OCI-LY3 (cell line): ENCODE data around the gene FNDC5.

Experiments used
- H2AFZ ChIP-seq: fragments of 200-600, 300-600 bp; shearing (Covaris generic); 2 replicates; pipeline ENCODE4 v1.6.0; 2014; ENCODE audit warnings: antibody characterized with exemption, low read depth, low read length
- H3K27ac ChIP-seq: fragments of 200-600, 300-600 bp; sonication (generic); 2 replicates; pipeline ENCODE4 v1.5.1; 2014; ENCODE audit warnings: mild to moderate bottlenecking, low read length, moderate library complexity, mixed read lengths
- H3K27me3 ChIP-seq: fragments of 200-600, 300-600 bp; sonication (generic); 2 replicates; pipeline ENCODE4 v1.6.1; 2014; ENCODE audit warnings: low read depth, low read length, mixed read lengths
- H3K36me3 ChIP-seq: fragments of 200-600, 300-600 bp; sonication (generic); replicated peaks from 2 replicates; pipeline ENCODE3; 2014; ENCODE audit warnings: low read depth, low read length, mixed read lengths
- H3K4me1 ChIP-seq: fragments of 300-600, 200-600 bp; sonication (generic); 2 replicates; pipeline ENCODE4 v1.6.1; 2014; ENCODE audit warnings: low read length, mixed read lengths
- H3K4me2 ChIP-seq: fragments of 200-600, 300-600 bp; sonication (generic); 2 replicates; pipeline ENCODE4 v1.6.1; 2014; ENCODE audit warnings: low read length, mixed read lengths
- H3K4me3 ChIP-seq: fragments of 300-600, 200-600 bp; sonication (generic); 2 replicates; pipeline ENCODE4 v1.5.1; 2014; ENCODE audit warnings: antibody characterized with exemption, mild to moderate bottlenecking, low read length, moderate library complexity
- H3K79me2 ChIP-seq: fragments of 300-600, 200-600 bp; shearing (Covaris generic); 2 replicates; pipeline ENCODE4 v1.6.1; 2014; ENCODE audit warnings: mild to moderate bottlenecking, low read length, mixed read lengths
- H3K9ac ChIP-seq: fragments of 300-600, 200-600 bp; shearing (Covaris generic); 2 replicates; pipeline ENCODE4 v1.6.0; 2014; ENCODE audit warnings: mild to moderate bottlenecking, low read length, moderate library complexity
- H3K9me3 ChIP-seq: fragments of 200-600, 300-600 bp; shearing (Covaris generic); 2 replicates; pipeline ENCODE4 v1.6.1; 2014; ENCODE audit warnings: low read length, mixed read lengths; ENCODE audit not compliant: insufficient read depth
- H4K20me1 ChIP-seq: fragments of 200-600, 300-600 bp; sonication (generic); 2 replicates; pipeline ENCODE4 v1.6.1; 2016; ENCODE audit warnings: low read length, mixed read lengths; ENCODE audit not compliant: insufficient read depth
- CTCF ChIP-seq: fragments of 200-600, 300-600 bp; sonication (generic); IDR thresholded peaks from 2 replicates; pipeline ENCODE4 v1.5.1; 2014; ENCODE audit warnings: antibody characterized with exemption, low read length, low read depth
- EZH2phosphoT487 ChIP-seq: fragments of 200-600 bp; shearing (Covaris generic); IDR thresholded peaks from 2 replicates; pipeline ENCODE4 v1.6.1; 2018; ENCODE audit warnings: antibody characterized with exemption, mixed run types, low read depth

FNDC5 gene

GRCh38 chr1:32898056-32898455 is 27.3 kb upstream of the FNDC5 start:
- no peak overlapping the region for H3K27ac ChIP-seq
- no peaks in the 10 kb centered on the region for H3K79me2 ChIP-seq
- no peaks in the 10 kb centered on the region for H3K27me3 ChIP-seq
- H3K4me3 ChIP-seq: no peak overlapping the region
- no peak overlapping the region for H2AFZ ChIP-seq
- H3K4me2 ChIP-seq: no peak overlapping the region
- H4K20me1 ChIP-seq: no peaks in the 10 kb centered on the region
- H3K9me3 ChIP-seq: no peaks in the 10 kb centered on the region
- peaks cover 6% of the 10 kb centered on the region for H3K4me1 ChIP-seq
- no peak for TF ChIP-seq CTCF
- TF ChIP-seq EZH2phosphoT487: no peak
- H3K36me3 ChIP-seq: no peaks in the 10 kb centered on the region
- no peak overlapping the region for H3K9ac ChIP-seq

- Histone ChIP-seq H2AFZ (no peak overlapping the region), H4K20me1 (no peaks in the 10 kb centered on the region), H3K9ac (no peak overlapping the region), H3K4me2 (no peak overlapping the region), H3K4me3 (no peak overlapping the region), H3K4me1 (peaks cover 6% of the 10 kb centered on the region), H3K36me3 (no peaks in the 10 kb centered on the region), H3K27me3 (no peaks in the 10 kb centered on the region), H3K27ac (no peak overlapping the region), H3K9me3 (no peaks in the 10 kb centered on the region), H3K79me2 (no peaks in the 10 kb centered on the region)
- TF ChIP-seq EZH2phosphoT487 (no peak), CTCF (no peak)
Observed at GRCh38 chr1:32897082-32898049, 26.7 kb upstream of the FNDC5 start.

GRCh38 chr1:32896451-32896850 is 25.7 kb upstream of the FNDC5 start:
- Histone ChIP-seq H3K9ac (no peak overlapping the region), H3K4me2 (no peak overlapping the region), H3K36me3 (no peaks in the 10 kb centered on the region), H2AFZ (no peak overlapping the region), H3K9me3 (no peaks in the 10 kb centered on the region), H3K4me1 (peaks cover 6% of the 10 kb centered on the region), H3K4me3 (no peak overlapping the region), H3K27ac (no peak overlapping the region), H3K79me2 (no peaks in the 10 kb centered on the region), H3K27me3 (no peaks in the 10 kb centered on the region), H4K20me1 (no peaks in the 10 kb centered on the region)
- TF ChIP-seq EZH2phosphoT487: no peak
- no peak for TF ChIP-seq CTCF

- no peaks in the 10 kb centered on the region for H4K20me1 ChIP-seq
- H3K4me1 ChIP-seq: peaks cover 3% of the 10 kb centered on the region
- H3K9me3 ChIP-seq: no peaks in the 10 kb centered on the region
- H3K9ac ChIP-seq: no peak overlapping the region
- H3K36me3 ChIP-seq: no peaks in the 10 kb centered on the region
- no peak overlapping the region for H2AFZ ChIP-seq
- no peak overlapping the region for H3K4me2 ChIP-seq
- H3K27me3 ChIP-seq: no peaks in the 10 kb centered on the region
- TF ChIP-seq EZH2phosphoT487 (no peak), CTCF (no peak)
- H3K4me3 ChIP-seq: no peak overlapping the region
- H3K27ac ChIP-seq: no peak overlapping the region
- no peaks in the 10 kb centered on the region for H3K79me2 ChIP-seq
Observed at GRCh38 chr1:32895325-32896215, 24.9 kb upstream of the FNDC5 start.
